A549 (cell line): ENCODE measurements around the gene HSD11B1. TPM values are rescaled to one million over a fixed set of nuclear protein-coding genes. Genes with fewer than 3 reads are reported as not detected.

ENCODE experiments used
- ATAC-seq, 2 experiments: fragments of 200-7000 bp in 1 of 2; fragments of >200 bp in 1 of 2; cut with Nextera tagmentation in 1 of 2; cut with Tn5 transposase in 1 of 2; 3 replicates each; pipeline versions ENCODE4 v1.8.0 to v1.9.1; 2018 to 2020; ENCODE audit warnings: mild to moderate bottlenecking in 1 of 2, moderate library complexity in 1 of 2
- CTCF ChIA-PET: fragments of 300-600 bp; sonication (Branson Sonifier 250); formaldehyde crosslinking; extraction: SDS; loops from one replicate; lab custom pipeline; 2021; ENCODE audit warnings: antibody characterized with exemption, inconsistent platforms; lab: Yijun Ruan, JAX
- POLR2A ChIA-PET: fragments of 350-600 bp; formaldehyde crosslinking; extraction: SDS; loops from one replicate; lab custom pipeline; 2021; ENCODE audit warnings: antibody characterized with exemption, inconsistent platforms; lab: Yijun Ruan, JAX
- DNase-seq, 2 experiments: peaks; one replicate each; pipeline versions ENCODE4 v3.0.0 to v3.0.0-alpha.2; 2011 to 2016; ENCODE audit warnings: low read depth in 1 of 2, low spot score in 1 of 2
- FAIRE-seq: peaks from 2 replicates; lab custom pipeline; 2011; peaks lifted over from hg19 to GRCh38; lab: Jason Lieb, UNC
- H3K27ac ChIP-seq, 2 experiments: fragments of >200 bp; sonication (Bioruptor Twin); formaldehyde crosslinking; 3 replicates each; pipeline ENCODE4 v1.5.1; 2016 to 2017
- H3K4me1 ChIP-seq: fragments of >200 bp; sonication (Bioruptor Twin); formaldehyde crosslinking; 3 replicates; pipeline ENCODE4 v1.6.1; 2016
- H3K4me2 ChIP-seq: fragments of >200 bp; sonication (Bioruptor Twin); formaldehyde crosslinking; 3 replicates; pipeline ENCODE4 v1.6.1; 2016
- H3K4me3 ChIP-seq: fragments of >200 bp; sonication (Bioruptor Twin); formaldehyde crosslinking; 3 replicates; pipeline ENCODE4 v1.5.1; 2016
- H3K9me3 ChIP-seq: fragments of >200 bp; sonication (Bioruptor Twin); formaldehyde crosslinking; 3 replicates; pipeline ENCODE4 v1.6.1; 2016
- CEBPB ChIP-seq, 2 experiments: fragments of >200 bp in 1 of 2; sonication (Bioruptor Twin) in 1 of 2; formaldehyde crosslinking in 1 of 2; IDR thresholded peaks; 2 replicates each; pipeline ENCODE4 v1.6.1; 2012 to 2016
- CHD2 ChIP-seq: fragments of 150-350 bp; IDR thresholded peaks from 2 replicates; pipeline ENCODE4 v1.6.1; 2014; ENCODE audit warnings: low read length; ENCODE audit not compliant: partially characterized antibody
- CHD4 ChIP-seq: fragments of 200-600 bp; sonication (generic); IDR thresholded peaks from 2 replicates; pipeline ENCODE4 v1.6.1; 2016; ENCODE audit warnings: antibody characterized with exemption, mild to moderate bottlenecking, borderline replicate concordance
- ELK1 ChIP-seq: fragments of 150-350 bp; IDR thresholded peaks from 2 replicates; pipeline ENCODE4 v1.6.1; 2014; ENCODE audit warnings: low read depth, mild to moderate bottlenecking, low read length
- FOSB ChIP-seq: fragments of 250-450 bp; sonication (Bioruptor Pico); IDR thresholded peaks from 2 replicates; pipeline ENCODE4 v1.5.0; 2020; ENCODE audit warnings: mild to moderate bottlenecking, moderate library complexity
- HEYL ChIP-seq: fragments of 250-450 bp; sonication (Bioruptor Pico); IDR thresholded peaks from 2 replicates; pipeline ENCODE4 v1.8.0; 2021; ENCODE audit warnings: mild to moderate bottlenecking, moderate library complexity
- HOXB5 ChIP-seq: fragments of 250-450 bp; sonication (Bioruptor Pico); IDR thresholded peaks from 2 replicates; pipeline ENCODE4 v1.5.0; 2020; ENCODE audit warnings: mild to moderate bottlenecking, moderate library complexity
- JUN ChIP-seq, 2 experiments: fragments of >200 bp; sonication (Bioruptor Twin); formaldehyde crosslinking; IDR thresholded peaks; 2 replicates in 1 of 2; 3 replicates in 1 of 2; pipeline ENCODE4 v1.6.1; 2016 to 2017
- JUNB ChIP-seq: fragments of >200 bp; sonication (Bioruptor Twin); formaldehyde crosslinking; IDR thresholded peaks from 2 replicates; pipeline ENCODE4 v1.6.1; 2016
- KDM1A ChIP-seq: fragments of 200-600 bp; sonication (generic); IDR thresholded peaks from 2 replicates; pipeline ENCODE4 v1.6.1; 2016; ENCODE audit warnings: low read depth, mild to moderate bottlenecking
- MAZ ChIP-seq: fragments of 150-350 bp; IDR thresholded peaks from 2 replicates; pipeline ENCODE4 v1.6.1; 2014; ENCODE audit warnings: antibody characterized with exemption, low read depth, low read length, borderline replicate concordance
- MYC ChIP-seq: IDR thresholded peaks from 2 replicates; pipeline ENCODE4 v1.6.1; 2012; ENCODE audit warnings: mild to moderate bottlenecking, inconsistent platforms, low read length, improper control_type of control experiment, borderline replicate concordance
- NR3C1 ChIP-seq: fragments of >200 bp; sonication (Bioruptor Twin); formaldehyde crosslinking; IDR thresholded peaks from 3 replicates; pipeline ENCODE4 v1.6.1; 2017
- POLR2AphosphoS2 ChIP-seq: conservative IDR thresholded peaks from 2 replicates; pipeline ENCODE4 v1.6.1; 2012; ENCODE audit warnings: low read length, improper control_type of control experiment, inconsistent platforms
- RCOR1 ChIP-seq: fragments of 150-350 bp; IDR thresholded peaks from 2 replicates; pipeline ENCODE4 v1.6.1; 2014; ENCODE audit warnings: antibody characterized with exemption, low read length, low read depth
- RFX5 ChIP-seq: fragments of 450-650 bp; IDR thresholded peaks from 2 replicates; pipeline ENCODE4 v1.7.1; 2014; ENCODE audit warnings: antibody characterized with exemption, mild to moderate bottlenecking, moderate library complexity
- RNF2 ChIP-seq: fragments of 200-600 bp; sonication (generic); IDR thresholded peaks from 2 replicates; pipeline ENCODE4 v1.6.1; 2016; ENCODE audit warnings: low read depth, mild to moderate bottlenecking, antibody characterized with exemption, moderate library complexity, borderline replicate concordance
- ZNF302 ChIP-seq: fragments of 250-450 bp; sonication (Bioruptor Pico); IDR thresholded peaks from 2 replicates; pipeline ENCODE4 v1.9.0; 2021; ENCODE audit warnings: inconsistent platforms, mild to moderate bottlenecking, moderate library complexity
- ZSCAN20 ChIP-seq: fragments of 250-450 bp; sonication (Bioruptor Pico); IDR thresholded peaks from 2 replicates; pipeline ENCODE4 v1.8.0; 2022; ENCODE audit warnings: mild to moderate bottlenecking, moderate library complexity
- WGBS: methylation state at CpG from one replicate; pipeline ENCODE4 v1.1.6; 2017; ENCODE audit errors: missing lambda C conversion rate; 5-methylcytosine and 5-hydroxymethylcytosine counted together
- polyA minus RNA-seq: library from RNA; depleted of rRNA, polyadenylated mRNA; stranded (reverse); fragments of >200 nt; gene quantifications from 2 replicates; pipeline ENCODE4 v1.2.3, GENCODE V29; 2011; rRNA and poly(A)+ RNA removed
- polyA plus RNA-seq, 4 experiments: library from polyadenylated mRNA; depleted of rRNA in 3 of 4; stranded (reverse); fragments of >200 nt; fragmentation: RNase III in 1 of 4; extraction: RNeasy Plus Mini Kit Qiagen cat#74134 plus additional on column Dnase treatment in 1 of 4; gene quantifications; 2 replicates in 3 of 4; 3 replicates in 1 of 4; pipeline ENCODE4 v1.2.3, GENCODE V29; 2011 to 2017

Gene HSD11B1
- polyA plus RNA-seq (2011; rRNA removed) (0.17 TPM in 1 of 2 replicates, not detected in the other), polyA plus RNA-seq (2017; fragmentation: RNase III; extraction: RNeasy Plus Mini Kit Qiagen cat#74134 plus additional on column Dnase treatment) (not detected in 3 replicates), polyA minus RNA-seq (not detected in 2 replicates)
- not detected in 2 replicates for polyA plus RNA-seq (2012; cell fraction: cytosol; rRNA removed)
- not detected in 2 replicates for polyA plus RNA-seq (2012; cell fraction: nucleus; rRNA removed)

- WGBS = 26% methylated on average over 6 of the region's 6 CpGs
- H3K4me1 ChIP-seq = no peaks in the 10 kb centered on the region
- DNase-seq (no peak), ATAC-seq (no peak), FAIRE-seq (no peak)
- no peak within 1 kb of the TSS for H3K4me3 ChIP-seq
- no peaks in the 10 kb centered on the region for H3K9me3 ChIP-seq
- H3K4me2 ChIP-seq = no peak within 1 kb of the TSS
- ChIA-PET POLR2A (no interaction called here), CTCF (interaction anchor here (1.7 kb wide), 1 partner anchor 11 kb away, joined by 5 read pairs; no protein-coding TSS in a partner anchor)
- TF ChIP-seq RFX5 = no peak
- TF ChIP-seq ELK1 = no peak
- TF ChIP-seq CHD2 = no peak
- TF ChIP-seq JUNB = no peak
- no peak for TF ChIP-seq RNF2
- no peak for TF ChIP-seq HOXB5
- no peak for TF ChIP-seq ZSCAN20
- TF ChIP-seq RCOR1 = no peak
- no peak for TF ChIP-seq MYC
- TF ChIP-seq MAZ = no peak
- no peak for TF ChIP-seq ZNF302 (CRISPR knock-in tag)
- H3K27ac ChIP-seq = no peak within 1 kb of the TSS
These were observed at the start of gene HSD11B1 for GRCh38 chr1:209704584-209704983. HSD11B1 (plus strand) TSS chr1:209704846; CDS start chr1:209704943, 97 bp downstream.

GRCh38 chr1:209655411-209656231 lies 49.0 kb upstream of the HSD11B1 start:
- no peak for TF ChIP-seq ELK1
- TF ChIP-seq JUN (IDR thresholded peaks at IDR 0.05) = no peak
- no peak for TF ChIP-seq MAZ
- TF ChIP-seq KDM1A = no peak
- TF ChIP-seq ZSCAN20 = no peak
- TF ChIP-seq POLR2AphosphoS2 = no peak
- no peak for TF ChIP-seq CHD4
- no peak for TF ChIP-seq FOSB (CRISPR knock-in tag)
- no peak for TF ChIP-seq CEBPB (IDR thresholded peaks at IDR 0.05)
- TF ChIP-seq NR3C1 = no peak
- no peak for TF ChIP-seq HEYL
- TF ChIP-seq, all 56 proteins: peak for 0
- Histone ChIP-seq H3K4me1 (peaks cover 50% of the 10 kb centered on the region), H3K4me3 (no peak overlapping the region), H3K4me2 (no peak overlapping the region), H3K27ac (no peak overlapping the region; a peak in 1 of 6 replicates), H3K9me3 (no peaks in the 10 kb centered on the region)
- ATAC-seq = no peak
- POLR2A ChIA-PET = no interaction called here
- FAIRE-seq = no peak
- 61% methylated on average over 9 of the region's 9 CpGs for WGBS
- CTCF ChIA-PET = interaction anchor here (1.0 to 1.4 kb wide), 5 partner anchors 9 to 65 kb away, joined by 3 to 4 read pairs (median 3); no protein-coding TSS in a partner anchor
- no peak for DNase-seq
